ENCODE data around the gene C12orf54.
"Not testable (repeated sequence)": the region's sequence is repeated elsewhere in the genome, so short reads cannot be mapped to it uniquely, and the experiment has no call there.

The C12orf54 gene

DNA sequence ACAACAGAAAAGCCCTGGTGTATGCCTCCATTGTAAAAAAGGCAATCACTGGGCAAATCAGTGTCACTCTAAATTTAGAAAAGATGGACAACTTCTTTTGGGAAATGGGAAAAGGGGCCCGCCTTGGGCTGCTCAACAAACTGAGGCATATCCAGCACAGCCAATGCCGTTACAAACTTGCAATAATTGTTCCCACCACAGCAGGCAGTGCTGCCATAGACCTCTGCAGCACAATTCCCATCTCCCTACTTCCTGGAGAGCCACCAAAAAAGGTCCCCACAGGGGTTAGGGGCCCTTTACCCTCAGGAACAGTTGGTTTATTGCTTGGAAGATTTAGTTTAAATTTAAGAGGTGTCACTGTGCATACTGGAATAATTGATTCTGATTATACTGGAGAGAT, 26.7 kb downstream of the C12orf54 start:
- DNase-seq (ENCODE audit: low read depth in 2 of 2): no peak

DNA sequence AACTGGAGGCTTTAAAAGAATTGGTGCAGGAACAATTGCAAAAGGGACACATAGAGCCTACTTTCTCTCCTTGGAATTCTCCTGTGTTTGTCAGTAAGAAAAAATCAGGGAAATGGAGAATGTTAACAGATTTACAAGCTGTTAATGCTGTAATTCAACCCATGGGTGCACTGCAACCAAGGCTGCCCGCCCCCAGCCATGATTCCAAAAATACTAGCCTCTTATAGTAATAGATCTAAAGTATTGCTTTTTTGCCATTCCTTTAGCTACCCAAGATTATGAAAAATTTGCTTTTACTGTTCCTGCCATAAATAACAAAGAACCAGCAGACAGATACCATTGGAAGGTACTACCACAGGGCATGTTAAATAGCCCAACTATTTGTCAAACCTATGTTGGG, 27.8 kb downstream of the C12orf54 start:
- no peak for DNase-seq (ENCODE audit: low read depth in 2 of 2)

DNA sequence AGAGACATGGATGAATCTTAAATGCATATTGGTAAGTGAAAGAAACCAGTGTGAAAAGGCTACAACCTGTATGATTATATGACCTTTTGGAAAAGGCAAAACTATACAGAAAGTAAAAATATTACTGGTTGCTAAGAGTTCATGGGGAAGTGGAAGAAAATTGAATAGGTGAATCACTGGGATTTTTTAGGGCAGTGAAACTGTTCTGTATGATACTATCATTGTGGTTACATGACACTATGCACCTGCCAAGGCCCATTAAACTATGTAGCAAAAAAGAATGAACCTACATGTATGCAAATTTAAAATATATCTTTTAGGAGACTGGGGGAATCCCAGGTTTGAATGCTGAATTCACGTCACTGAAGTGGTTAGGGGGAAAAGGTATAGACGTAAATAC, 30.6 kb downstream of the C12orf54 start:
- no peak for DNase-seq (ENCODE audit: low read depth in 2 of 2)

DNA sequence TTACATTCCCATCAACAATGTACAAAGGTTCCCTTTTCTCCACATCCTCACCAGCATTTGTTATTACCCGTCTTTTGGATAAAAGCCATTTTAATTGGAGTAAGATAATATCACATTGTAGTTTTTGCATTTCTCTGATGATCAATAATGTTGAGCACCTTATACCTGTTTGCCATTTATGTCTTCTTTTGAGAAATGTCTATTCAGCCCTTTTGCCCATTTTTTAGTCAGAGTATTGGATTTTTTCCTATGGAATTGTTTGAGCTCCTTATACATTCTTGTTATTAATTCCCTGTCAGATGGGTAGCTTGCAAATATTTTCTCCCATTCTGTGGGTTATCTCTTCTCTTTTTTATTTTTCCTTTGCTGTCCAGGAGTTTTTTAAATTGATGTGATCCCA, 32.4 kb downstream of the C12orf54 start:
- no peak for DNase-seq (ENCODE audit: low read depth in 2 of 2)

DNA sequence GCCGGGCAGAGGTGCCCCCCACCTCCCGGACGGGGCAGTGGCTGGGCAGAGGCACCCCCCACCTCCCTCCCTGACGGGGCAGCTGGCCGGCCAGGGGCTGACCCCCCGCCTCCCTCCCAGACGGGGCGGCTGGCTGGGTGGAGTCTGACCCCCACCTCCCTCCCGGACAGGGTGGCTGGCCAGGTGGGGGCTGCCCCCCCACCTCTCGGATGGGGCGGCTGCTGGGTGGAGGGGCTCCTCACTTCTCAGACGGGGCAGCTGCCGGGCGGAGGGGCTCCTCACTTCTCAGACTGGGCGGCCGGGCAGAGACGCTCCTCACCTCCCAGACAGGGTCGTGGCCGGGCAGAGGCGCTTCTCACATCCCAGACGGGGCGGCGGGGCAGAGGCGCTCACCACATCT, 38.1 kb downstream of the C12orf54 start:
- not testable (repeated sequence) for DNase-seq (ENCODE audit: low read depth in 2 of 2)

DNA sequence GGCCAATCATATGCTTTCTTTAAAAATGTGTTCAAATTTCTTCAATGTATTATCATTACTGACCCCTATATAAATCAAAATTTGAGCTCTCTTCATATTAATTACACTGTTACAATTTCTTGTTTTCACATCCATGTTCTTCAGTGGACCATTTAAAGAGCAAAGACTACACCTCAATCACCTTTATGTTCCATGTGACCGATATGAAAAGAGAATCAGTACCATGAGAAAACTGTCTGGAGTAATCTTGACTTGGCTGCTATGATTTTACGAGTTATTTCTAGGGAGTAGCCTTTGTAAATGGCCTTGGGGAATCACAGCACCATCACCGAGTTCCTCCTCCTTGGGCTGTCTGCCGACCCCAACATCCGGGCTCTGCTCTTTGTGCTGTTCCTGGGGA, 43.0 kb downstream of the C12orf54 start, which contains the start of gene OR8S1:
Gene OR8S1, plus strand, starts transcription at position 301 of the 400 bp plus-strand sequence. Its CDS starts 0 bp downstream, at position 301.
- DNase-seq (ENCODE audit: low read depth in 2 of 2): no peak

DNA sequence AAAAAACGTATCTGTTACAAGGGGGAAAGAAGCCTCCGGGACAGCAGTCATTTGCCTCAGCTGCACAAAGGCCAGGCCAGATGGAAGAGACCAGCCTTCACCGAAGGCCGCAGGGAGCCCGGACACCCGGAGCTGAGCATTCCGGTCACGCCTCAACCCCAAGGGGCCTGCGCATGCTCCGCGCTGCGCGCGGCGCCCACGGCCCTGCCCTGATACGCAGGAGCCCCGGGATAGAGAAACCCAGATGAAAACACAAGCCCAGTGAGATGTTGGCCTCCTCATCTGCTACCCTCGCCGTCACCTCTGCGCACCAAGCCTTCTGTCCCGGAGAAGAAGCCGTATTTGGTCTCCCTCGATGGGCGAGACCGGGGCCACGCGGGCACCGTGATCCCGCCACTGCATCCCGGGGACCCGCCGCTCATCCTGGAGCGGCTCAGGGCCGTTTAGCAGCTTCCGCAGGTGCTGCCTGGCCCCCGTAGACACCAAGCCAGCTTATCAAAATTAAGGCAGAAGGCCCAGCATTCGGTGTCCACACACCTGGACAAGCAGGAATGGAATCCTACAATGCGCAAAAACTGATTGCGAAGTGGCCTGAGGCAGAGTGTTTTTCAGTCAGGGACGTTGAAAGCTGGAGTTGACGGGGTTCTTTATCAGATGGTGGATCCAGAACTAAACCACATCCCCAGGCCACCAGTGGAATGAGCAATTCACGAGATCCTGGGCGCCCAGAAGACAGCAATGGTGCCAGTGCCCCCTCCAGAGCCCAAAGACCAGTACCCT, 45.8 kb downstream of the C12orf54 start:
- no peak for DNase-seq (ENCODE audit: low read depth in 2 of 2)

DNA sequence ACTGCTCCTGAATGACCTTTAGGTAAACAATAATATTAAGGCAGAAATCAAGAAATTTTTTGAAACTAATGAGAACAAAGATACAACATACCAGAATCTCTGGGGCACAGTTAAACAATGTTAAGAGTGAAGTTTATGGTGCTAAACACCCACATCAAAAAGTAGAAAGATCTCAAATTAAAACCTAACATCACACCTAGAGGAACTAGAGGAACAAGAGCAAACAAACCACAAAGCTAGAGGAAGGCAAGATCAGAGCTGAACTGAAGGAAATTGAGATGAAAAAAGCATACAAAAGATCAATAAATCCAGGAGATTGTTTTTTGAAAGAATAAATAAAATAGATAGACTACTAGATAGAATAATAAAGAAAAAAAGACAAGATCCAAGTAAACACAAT, 50.3 kb downstream of the C12orf54 start:
- DNase-seq (ENCODE audit: low read depth in 2 of 2): no peak

DNA sequence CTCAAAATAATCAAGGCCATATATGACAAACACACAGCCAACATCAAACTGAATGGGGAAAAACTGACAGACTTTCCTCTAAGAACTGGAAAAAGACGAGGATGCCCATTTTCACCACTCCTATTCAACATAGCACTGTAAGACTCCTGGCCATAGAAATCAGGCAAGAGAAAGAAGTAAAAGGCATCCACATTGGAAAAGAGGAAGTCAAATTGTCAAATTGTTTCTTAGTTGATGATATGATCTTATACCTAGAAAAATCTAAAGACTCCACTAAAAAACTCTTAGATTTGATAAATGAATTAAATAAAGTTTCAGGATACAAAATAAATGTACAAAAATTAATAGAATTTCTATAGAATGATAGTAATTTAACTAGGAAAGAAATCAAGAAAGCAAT, 54.3 kb downstream of the C12orf54 start:
- DNase-seq (ENCODE audit: low read depth in 2 of 2): no peak

DNA sequence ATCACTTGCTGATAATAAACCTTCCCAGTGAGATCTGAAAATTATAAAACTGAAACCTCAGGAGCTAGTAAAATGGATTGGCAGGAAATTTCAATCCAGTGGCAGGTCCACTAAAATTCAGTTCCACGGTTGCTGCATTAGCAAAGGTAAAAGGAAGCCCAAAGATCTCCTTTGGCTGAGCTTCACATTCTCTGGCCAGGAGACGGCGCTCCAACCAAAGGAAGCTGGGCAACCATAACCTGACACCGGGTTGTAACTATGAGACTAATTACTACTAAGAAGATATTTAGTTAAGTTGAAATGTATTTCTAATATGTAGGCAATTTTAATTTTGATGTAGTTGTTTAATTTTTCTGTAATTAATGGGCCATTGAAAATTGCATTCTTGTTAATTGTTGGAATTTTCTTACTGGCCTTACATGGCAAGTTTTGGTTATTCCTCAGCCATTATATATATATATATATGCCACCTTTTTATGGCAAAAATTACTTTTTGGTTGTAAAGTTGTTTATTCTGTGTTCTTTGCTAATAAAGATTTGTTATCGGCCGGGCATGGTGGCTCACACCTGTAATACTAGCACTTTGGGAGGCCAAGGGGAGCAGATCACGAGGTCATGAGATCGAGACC, 60.1 kb downstream of the C12orf54 start:
- no peak for DNase-seq (ENCODE audit: low read depth in 2 of 2)

DNA sequence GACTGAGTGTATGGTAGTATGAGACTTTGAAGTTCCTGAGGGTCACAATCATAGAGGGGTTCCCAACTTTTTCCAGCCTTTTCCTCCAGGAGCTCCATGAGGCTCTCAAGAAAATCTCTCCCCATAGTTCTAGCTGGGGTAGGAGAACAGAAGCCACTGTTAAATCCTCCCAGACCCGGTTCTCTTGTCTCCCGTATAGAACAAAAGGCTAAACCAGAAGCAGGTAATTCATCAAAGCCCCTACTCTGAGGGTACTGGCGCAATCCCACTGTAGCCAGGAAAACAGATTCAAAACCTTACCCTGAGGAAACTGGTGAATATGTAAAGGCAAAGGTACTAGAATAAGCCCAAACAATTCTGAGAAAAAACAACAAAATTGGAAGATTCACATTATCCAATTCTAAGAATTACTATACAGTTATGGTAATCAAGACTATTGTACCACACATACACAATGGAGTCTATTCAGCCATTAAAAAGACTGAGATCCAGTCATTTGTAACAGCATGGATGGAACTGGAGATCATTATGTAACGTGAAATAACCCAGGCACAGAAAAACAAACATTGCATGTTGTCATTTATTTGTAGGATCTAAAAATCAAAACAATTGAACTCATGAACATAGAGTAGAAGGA, 63.7 kb downstream of the C12orf54 start:
- no peak for DNase-seq (ENCODE audit: low read depth in 2 of 2)

Data from fibroblast of skin of left biceps (primary cell).